ENCODE data around the gene GNG8.
A peak's percentile ranks its signal among the peaks of the same experiment; 100 is the strongest.

The GNG8 gene

DNA sequence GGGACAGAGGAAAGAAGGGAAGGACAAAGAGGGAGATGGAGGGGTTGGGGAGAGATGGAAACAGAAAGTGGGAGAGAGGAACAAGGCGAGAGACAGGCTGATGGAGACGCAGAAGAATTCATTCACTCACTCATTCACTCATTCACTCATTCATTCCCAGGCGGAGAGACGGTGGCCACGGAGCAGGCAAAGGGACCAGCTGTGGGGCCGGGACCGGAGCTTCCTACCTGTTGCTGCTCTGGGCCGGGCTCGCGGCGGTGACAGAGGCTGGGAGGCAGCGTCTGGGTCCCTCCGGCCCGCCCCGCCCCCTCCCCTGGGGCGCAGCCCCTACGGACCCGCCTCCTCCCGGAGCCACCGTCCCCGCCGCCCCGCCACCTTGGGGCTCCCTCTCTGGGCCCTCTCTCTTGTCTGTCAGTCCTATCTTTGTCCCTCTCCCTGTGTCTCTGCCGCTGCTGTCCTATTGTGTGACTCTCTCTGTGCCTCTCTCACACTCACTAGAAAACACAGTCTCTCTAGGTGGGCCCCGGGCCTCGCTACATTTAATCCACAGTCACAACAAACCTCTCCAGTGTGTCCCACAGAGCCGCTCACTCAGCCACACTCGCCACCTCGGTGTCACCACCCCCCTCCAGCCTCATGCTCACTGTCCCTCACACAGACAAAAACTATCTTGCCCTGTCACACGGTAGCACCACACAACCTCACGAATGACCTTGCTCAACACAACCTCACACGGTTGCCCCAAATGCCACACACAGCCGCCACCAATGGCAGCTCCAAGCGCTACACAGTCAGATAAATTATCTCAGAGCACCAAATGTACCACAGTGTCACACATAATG lies at the start of gene GNG8:
Gene GNG8, minus strand, starts transcription at position 283 of the 842 bp plus-strand sequence. CDS start 1,520 bp downstream, outside the sequence.
- no peak for DNase-seq

DNA sequence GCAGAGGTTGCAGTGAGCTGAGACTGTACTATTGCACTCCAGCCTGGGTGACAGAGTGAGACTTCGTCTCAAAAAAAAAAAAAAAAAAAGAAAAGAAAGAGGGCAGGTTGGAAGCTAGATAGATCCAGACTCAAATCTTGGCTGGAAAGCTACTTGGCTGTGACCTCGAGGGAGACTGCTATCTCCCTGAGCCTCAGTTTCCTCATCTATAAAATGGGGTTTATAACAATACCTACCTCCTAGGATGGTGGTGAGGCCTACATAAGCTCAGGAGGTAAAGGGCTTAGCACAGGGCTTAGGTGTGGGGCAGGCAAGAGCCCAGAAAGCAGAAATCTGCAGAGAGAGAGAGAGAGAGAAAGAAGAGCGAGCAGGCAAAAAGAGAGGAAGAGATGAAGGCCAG lies 49.2 kb upstream of the GNG8 start:
- DNase-seq: no peak

DNA sequence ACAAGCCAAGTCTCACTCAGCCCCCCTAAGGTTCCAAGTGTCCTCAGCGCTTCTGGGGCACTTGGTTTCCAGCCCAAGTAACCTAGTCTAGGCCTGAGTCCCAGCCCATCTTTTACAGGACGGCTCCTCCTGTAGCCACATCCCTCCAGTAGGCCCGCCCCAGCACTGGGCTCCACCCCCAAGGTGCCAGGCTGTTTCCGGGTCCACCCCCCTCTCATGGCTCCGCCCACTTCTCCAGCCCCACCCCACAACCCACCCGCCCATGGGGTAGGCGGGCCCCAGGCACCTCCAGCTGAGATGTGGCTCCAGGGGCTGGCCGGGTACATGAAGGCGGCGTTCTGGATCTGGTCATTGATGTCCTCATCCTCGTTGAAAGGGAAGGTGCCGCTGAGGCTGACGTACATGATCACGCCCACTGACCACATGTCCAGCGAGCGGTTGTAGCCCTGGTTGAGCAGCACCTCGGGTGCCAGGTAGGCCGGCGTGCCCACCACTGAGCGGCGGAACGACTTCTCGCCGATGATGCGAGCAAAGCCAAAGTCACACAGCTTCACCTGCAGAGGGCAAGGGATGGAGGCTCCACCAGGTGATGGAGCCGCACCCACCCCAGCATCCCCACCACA lies 42.2 kb upstream of the GNG8 start:
- DNase-seq: no peak

DNA sequence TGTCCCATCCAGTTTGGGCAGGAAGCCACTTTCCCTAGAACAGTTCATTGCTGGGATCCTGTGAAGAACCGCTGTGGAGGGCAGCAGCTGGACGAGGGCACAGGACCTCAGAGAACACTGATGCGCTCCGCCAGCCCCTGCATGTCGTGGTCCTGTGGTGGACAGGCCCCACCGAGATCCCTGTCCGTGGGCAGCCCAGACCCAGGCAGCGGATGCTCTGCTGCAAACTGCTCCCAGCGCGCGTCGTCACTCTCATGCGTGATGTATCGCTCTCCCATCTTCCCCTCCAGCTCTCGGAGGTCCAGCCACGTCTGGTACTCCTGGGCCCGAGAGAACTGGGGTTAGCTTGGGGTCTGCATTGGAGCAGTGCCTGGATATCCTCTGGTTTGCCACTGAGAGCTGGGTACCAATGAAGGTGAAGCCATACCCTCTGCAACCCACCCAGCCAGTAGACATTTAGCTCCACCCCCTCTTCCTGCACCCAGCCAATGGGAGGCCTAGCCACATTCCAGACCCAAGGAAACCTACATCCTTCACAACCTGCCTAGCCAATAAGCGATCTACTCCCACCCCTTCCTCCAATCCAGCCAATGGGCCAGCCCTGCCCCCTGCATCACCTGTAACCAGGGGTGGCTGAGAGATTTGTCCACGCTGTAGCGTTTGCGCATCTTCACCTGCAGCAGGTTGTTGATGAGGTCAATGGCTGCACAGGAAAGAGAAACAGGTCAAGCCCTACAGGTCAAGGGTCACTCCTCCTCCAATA lies 38.6 kb upstream of the GNG8 start:
- no peak for DNase-seq

DNA sequence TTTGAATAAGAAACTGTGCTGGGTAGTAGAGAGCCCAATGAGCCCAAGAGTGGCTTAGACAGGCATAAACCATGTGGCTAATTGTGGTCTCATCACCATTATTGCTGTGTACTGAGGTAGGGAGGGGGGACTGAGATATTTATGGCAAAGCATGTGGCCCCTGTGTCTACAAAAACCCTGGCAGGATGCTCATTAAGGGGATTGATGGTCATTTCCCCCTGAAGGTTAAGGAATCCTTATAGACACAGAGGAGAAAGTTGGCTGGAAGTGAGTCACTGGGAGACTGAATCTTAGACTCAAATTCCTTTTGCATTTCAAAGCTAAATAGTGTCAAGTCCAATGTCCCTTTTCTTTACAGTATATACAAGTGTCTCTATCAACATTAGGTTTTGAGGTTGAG lies 34.8 kb upstream of the GNG8 start:
- no peak for DNase-seq

DNA sequence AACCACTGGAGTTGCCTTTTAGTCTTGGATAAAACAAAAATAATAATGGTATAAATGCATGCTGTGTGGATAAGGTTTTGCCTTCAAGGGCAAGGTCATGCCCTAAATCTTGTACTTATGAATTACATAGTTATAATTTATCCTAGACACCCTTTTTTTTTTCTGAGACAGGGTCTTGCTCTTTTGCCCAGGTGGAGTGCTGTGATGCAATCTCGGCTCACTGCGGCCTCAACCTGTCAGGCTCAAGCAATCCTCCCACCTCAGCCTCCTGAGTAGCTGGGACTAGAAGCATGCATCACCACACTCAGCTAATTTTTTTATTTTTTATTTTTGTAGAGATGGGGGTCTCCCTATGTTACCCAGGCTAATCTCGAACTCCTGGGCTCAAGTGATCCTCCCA lies 32.7 kb upstream of the GNG8 start:
- no peak for DNase-seq

DNA sequence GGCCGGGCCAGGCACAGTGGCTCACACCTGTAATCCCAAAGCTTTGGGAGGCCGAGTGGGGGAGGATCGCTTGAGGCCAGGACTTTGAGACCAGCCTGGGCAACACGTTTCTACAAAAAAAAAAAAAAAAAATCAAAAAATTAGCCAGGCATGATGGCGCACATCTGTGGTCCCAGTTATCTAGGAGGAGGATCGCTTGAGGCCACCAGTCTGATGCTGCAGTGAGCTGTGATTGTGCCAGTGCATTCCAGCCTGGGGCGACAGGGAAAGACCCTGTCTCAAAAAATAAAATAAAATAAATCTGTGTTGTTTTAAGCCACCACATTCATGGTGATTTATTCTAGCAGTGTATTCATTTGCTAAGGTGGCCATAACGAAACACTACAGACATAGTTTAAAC lies 29.1 kb upstream of the GNG8 start:
- DNase-seq: no peak

DNA sequence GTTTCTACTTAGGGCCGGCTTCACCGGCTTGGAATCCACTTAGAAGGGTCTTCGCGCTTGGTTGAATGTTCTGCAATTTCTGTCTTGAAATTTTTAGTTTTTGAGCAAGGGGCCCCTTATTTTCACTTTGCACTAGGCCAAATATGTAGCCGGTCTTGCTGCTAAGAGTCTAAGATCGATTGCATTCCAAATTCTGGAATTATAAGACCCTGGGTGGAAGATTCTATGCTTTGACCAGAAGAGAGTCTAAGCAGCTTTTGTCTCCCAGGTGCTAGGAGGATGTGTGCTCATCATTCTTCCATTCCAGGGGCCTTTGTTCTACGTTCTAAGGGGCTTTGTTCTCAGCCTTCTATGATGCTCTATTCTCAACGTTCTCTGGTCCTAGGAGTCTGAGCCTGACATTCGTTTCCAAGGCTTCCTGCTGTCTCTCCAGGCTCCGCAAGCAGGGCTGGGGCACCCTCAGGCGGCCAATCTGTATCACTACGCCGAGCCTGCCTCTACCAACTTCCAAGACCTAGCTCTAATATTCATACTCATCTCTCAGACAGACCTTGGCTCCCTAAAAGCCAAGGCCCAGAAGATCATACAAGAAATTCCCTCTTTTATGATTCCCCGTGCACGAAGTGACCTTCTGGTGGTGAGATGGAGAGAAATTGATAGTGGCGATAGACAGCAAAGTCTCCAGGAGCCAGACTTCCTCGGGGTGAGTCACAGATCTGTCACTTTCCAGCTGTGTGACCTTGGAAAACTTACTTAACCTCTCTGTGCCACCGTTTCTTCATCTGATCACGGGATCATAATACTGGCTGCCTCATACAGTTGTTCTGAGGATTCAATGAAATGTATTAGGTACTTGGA lies 26.0 kb upstream of the GNG8 start:
- peak; percentile 88 for DNase-seq

DNA sequence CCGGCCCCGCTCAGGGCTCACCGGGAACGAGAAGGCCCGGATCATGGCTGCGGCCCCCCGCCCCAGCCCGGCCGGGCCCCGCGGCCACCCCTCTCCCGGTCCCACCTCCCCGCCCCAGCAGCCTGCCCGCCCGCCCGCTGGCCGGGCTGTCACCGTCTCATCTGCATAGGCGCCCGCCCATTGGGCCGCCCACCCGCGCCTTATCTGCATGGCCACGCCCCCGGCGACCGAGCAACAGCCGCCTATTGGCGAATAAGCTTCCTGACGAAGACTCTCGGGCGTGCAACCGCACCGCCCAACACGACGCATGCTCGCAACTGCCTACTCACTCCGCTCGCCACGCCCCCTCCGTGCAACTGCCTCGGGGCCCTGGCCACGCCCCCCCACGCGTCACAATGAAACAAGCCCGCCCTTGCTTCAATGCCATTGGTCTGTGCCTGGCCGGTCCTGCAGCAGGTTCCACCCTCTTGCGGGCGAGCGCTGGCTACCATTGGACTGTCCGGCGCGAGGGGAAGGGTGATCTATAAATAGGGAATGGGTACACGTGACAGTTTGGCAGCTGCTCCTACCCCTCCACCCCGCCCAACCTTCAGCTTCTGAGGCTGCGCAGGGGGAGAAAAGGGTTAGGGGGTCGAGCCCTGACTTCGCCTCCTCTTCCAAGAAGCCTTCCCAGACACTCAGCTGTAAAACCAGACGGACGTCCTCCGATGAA lies 25.2 kb upstream of the GNG8 start, which contains the start of gene DACT3:
Gene DACT3, minus strand, starts transcription at position 163 of the 712 bp plus-strand sequence. Its CDS starts 118 bp downstream, at position 45.
- DNase-seq: peak; percentile 100

DNA sequence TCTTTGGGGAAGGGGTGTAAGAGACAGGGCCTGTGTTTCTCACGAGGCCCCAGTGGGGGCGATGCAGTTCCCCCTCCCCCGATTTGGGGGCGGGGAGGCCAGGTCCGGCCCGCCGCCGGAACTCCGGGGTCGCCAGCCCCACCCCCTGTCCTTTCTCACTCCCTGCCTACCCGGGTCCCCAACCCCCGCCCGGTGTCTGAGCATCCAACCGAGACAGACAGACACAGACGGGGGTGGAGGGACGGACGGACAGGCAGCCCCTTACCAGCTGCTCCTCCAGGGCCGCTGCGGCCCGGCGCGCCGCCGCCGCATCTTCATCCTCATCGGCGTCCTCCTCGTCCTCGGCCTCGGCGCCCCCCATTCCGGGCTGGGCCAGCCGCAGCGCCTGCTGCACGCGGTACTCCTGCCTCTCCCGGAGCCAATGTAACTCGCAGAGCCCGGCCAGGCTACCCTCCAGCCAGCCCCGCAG lies 24.6 kb upstream of the GNG8 start:
- no peak for DNase-seq

DNA sequence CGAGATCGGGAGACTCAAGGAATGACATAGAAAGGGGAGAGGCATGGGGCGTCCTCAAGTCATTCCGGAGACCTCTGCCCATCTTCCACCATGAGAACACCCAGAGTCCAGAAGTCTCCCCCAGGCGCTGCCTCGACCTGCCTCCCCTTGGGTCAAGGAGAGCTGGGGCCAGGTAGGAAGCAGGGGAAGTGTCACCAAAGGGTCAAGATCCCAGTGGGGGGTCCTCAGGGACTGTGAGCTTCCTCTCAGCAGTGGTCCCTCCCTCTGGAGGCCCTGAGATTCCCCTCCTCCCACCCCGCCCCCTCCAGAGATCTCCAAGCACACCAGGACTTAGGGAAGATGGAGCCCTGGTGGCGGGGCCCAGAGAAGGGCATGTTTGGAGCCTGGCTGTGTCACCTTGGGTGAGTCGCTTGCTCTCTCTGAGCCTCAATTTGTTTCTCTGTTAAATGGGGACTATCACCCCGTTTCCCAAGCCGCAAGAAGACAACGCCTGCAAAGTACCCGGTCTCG lies 24.1 kb upstream of the GNG8 start:
- peak; percentile 67 for DNase-seq

DNA sequence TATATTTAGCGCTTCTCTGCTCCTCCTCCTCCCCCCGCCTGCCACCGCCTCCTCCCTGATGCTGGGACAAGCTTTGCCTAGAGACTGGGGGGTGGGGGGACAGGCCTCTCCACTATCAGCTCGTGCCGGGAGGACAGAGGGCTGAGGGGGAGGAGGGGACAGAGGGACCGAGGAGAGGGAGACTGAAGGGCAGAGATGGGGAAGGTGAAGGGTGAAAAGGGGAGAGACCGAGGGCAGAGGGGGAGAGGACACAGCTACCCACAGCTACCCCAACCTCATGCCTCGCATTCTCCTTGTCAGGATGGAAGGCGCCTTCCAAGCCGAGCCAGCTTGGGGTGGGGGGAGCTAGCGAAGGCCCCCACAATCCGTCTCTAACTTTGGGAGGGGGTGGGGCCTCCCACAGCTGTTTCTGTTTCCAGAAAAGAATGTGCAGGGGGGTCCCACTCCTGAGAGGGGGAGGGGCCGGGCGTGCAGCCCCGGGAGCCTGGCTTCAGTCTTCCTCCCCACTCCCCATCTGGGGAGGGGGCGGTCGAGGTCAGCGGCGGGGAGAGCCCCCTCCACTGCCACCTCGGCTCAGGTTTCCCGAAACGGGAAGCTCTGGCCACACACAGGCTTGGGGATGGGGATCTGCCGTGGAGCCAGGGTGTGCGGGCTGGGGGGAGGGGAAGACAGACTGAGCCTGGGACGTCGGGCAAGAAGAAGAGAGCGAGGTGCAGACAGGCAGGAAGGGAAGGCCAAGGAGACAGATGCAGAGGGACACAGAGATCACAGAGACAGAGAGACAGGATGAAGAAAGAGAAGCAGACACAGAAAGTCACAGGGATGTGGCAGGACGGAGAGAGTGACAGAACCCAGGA lies 23.4 kb upstream of the GNG8 start:
- DNase-seq: peak; percentile 65

DNA sequence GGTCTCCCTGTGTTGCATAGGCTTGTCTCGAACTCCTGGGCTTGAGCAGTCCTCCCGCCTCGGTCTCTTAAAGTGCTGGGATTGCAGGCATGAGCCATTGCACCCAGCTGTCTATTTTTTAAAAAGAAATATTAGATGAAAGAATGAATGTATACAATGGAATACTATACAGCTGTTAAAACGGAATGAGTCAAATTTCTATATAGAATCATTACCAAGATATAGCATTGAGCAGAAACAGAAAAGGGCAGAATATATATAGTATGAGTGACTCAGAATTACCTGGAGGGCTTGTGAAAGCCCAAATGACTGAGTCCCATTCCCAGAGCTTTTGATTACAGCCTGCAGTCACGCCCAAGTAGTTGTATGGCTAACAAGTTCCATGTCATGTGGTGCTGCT lies 20.5 kb upstream of the GNG8 start:
- DNase-seq: no peak

DNA sequence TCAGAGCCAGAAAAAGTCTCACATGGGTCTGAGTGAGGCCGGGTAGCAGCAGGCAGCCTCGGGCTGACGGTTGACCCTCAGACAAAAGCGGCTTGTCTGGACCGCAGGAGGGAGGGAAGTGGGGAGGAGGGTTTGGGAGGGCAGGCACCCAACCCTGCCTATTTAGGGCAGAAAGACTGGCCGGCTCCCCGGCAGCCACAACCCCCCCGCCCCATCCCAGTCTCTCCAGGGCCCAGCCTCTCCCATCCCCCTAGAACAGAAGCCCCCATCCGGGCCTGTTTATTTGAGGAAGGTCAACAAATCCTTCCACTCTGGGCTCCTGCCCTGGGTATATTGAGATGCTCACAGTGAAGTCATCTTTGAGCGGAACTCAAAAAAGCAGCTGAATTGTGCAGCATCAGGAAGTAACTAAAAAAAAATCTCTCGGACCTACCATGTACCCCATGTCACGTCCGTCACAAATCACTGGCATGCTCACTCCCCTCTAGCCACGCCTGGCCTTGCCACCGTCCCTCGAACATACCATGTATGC lies 18.7 kb upstream of the GNG8 start:
- no peak for DNase-seq

DNA sequence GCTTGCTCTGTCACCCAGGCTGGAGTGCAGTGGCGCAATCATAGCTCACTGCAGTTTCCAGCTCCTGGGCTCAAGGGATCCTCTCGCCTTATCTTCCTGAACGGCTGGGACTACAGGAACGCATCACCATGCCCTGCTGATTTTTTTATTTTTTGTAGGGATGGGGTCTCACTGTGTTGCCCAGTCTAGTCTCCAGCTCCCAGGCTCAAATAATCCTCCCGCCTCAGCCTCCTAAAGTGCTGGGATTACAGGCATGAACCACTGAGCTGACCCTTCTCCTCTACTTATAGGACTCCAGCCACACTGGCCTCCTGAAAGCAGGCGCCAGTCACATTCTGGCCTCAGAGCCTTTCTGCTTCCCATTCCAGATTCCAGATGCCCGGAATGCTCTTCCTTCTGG lies 14.4 kb upstream of the GNG8 start:
- no peak for DNase-seq

DNA sequence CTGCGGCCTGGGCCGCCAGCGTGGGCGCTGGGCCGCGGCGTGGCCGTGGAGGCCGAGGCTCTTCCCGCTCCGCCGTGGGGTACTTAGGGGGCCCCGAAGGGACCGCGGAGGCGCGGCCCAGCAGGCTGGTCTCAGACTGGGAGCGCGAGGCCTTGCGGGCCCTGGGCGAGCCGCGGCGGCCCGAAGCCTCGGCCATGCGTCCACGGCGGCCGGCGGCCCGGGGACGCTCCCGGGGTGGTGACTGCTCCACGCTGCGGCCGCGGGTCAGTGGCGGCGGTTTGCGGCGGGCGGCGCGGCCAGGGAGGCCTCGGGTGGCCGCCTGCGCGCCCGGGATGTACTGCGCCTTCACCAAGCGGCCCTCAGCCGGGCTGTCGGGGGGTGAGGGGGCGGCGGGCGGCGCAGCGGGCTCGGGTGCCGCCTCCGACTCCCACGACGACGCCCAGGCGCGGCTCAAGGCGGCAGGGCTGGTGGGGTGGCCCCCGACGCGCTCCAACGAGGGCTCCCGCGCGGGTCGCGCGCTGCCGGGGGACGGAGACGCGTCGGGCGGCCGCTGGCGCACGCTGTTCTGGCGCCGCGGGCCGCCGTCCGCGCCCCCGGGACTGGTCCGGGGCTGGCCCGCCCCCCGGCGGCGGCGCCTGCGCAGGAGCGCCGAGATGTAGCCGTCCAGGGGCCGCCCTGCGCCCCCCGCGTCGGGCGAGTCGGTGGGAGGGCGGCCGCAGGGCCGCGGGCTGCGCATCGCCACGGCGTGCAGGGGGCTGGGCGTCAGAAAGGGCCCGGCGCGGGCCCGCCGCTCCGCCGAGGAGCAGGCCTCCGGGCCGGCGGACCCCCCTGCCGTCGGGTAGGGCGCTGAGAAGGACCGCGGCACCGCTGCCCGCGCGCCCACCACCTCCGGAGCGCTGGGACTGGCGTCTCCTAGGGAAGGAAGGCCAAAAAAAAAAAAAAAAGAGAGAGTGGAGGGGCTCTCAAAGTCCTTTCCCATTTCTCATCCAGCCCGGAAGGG lies 13.3 kb upstream of the GNG8 start:
- DNase-seq: no peak

DNA sequence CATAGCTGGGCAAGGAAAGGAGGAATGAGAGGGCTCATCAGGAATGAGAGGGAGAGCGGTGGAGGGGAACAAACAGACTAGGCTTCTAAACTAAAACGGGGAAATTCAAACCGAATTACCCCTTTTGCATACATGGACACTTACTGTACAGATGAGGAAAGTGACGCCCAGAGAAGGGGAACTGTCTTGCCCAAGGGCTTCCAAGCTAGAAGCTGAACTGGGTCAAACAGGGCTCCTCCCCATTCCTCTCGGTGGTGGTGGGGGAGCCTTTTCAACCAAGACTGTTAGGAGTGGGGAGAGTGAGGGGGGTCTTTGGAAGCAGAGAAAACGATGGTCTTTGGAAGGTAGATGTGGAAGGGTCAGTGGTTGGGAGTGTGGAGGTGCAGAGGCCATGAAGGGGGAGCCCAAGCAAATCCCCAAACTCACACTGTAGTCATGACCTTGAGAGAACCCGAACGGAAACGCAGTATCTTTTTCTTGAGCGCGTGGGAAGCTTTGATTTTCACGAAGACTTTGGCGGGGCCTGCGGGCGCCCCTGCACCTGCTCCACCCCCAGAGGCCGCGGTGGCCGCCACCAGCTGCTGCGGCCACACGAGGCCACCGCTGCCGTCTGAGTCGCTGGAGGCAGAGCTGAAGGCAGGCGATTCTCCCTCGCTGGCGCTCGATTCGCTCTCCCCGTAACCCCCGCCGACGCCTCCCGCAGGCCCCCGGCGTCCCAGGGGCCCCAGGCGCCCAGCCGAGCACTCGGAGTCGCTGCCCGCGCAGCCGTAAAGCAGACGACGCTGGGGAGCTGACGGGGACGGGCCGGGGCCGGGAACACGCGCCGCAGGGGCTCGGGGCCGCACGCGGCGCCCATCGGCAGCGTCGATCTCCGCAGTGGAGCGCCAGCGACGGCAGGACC lies 12.3 kb upstream of the GNG8 start:
- DNase-seq: no peak

DNA sequence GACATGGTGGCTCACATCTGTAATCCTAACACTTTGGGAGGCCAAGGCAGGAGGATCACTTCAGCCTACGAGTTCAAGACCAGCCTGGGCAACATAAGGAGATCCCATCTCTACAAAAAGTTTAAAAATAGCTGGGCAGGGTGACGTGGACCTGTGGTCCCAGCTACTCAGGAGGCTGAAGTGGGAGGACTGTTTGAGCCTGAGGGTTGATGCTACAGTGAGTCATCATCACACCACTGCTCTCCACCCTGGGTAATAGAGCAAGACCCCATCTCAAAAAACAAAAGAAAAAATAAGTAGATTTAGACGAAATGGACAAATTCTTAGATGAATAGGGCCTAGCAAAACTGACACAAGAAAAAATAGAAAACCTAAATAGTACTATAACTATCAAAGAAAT lies 10.4 kb upstream of the GNG8 start:
- no peak for DNase-seq
